Stomach (tissue), 9 donors: ENCODE data around the gene RNLS. TPM values are rescaled to one million over a fixed set of nuclear protein-coding genes. Genes with fewer than 3 reads are reported as not detected.
"Not testable (repeated sequence)": the region's sequence is repeated elsewhere in the genome, so short reads cannot be mapped to it uniquely, and the experiment has no call there.

Source experiments
- DNase-seq, 2 donors: peaks; one replicate each; pipeline versions ENCODE4 v3.0.0 to v3.0.0-alpha.2; 2013 to 2019
- H3K27ac ChIP-seq, 5 donors: fragments of 200-600 bp in 4 of 5; sonication (generic) in 4 of 5; one replicate each; pipeline ENCODE4 v1.5.1; 2013 to 2019; ENCODE audit warnings: mild to moderate bottlenecking in 1 of 5, moderate library complexity in 1 of 5
- H3K27me3 ChIP-seq, 3 donors: fragments of 200-600 bp; sonication (generic); one replicate each; pipeline ENCODE4 v1.5.1; 2017 to 2019; ENCODE audit warnings: mixed run types in 1 of 3
- H3K36me3 ChIP-seq, 4 donors: fragments of 200-600 bp; sonication (generic); 1 replicate in 3 of 4; 2 replicates in 1 of 4; pipeline ENCODE4 v1.5.1; 2016 to 2019
- H3K4me1 ChIP-seq, 4 donors: fragments of 200-600 bp; sonication (generic); one replicate each; pipeline ENCODE4 v1.5.1; 2016 to 2019
- H3K4me3 ChIP-seq, 4 donors: fragments of 200-600 bp; sonication (generic) in 3 of 4; one replicate each; pipeline ENCODE4 v1.5.1; 2016 to 2019; ENCODE audit warnings: mild to moderate bottlenecking in 1 of 4
- H3K9me3 ChIP-seq, 4 donors: fragments of 200-600 bp; sonication (generic); one replicate each; pipeline ENCODE4 v1.5.1; 2016 to 2019
- CTCF ChIP-seq, 7 experiments: fragments of 450-650 bp in 4 of 7; fragments of 200-600 bp in 3 of 7; sonication (generic) in 3 of 7; IDR thresholded peaks; one replicate each; pipeline ENCODE4 v1.5.1; 2016 to 2019; ENCODE audit warnings: antibody characterized with exemption in 7 of 7, control low read depth in 2 of 7, mild to moderate bottlenecking in 1 of 7
- EP300 ChIP-seq: sonication (generic); formaldehyde crosslinking; IDR thresholded peaks from one replicate; pipeline ENCODE4 v1.6.1; 2017; ENCODE audit warnings: antibody characterized with exemption
- POLR2A ChIP-seq, 4 donors: fragments of 450-650 bp; IDR thresholded peaks; one replicate each; pipeline ENCODE4 v1.6.1; 2016; ENCODE audit warnings: antibody characterized with exemption in 4 of 4, control low read depth in 2 of 4, mild to moderate bottlenecking in 1 of 4, moderate library complexity in 1 of 4
- POLR2AphosphoS5 ChIP-seq, 3 donors: sonication (generic); formaldehyde crosslinking; IDR thresholded peaks; one replicate each; pipeline ENCODE4 v1.6.1; 2016; ENCODE audit warnings: antibody characterized with exemption in 3 of 3
- WGBS, 5 donors: extraction: QIAGEN DNeasy Blood & Tissue Kit in 3 of 5; methylation state at CpG; one replicate each; pipeline versions ENCODE4 v1.1.5 to v1.1.7; 2013 to 2018; 5-methylcytosine and 5-hydroxymethylcytosine counted together
- intact Hi-C: fragments of 100-400 bp; cut with DNase I; formaldehyde crosslinking; loops from one replicate; pipeline ENCODE4 v1.15.1; 2023; ENCODE audit warnings: low total_unique reads
- polyA plus RNA-seq, 3 donors: library from polyadenylated mRNA; stranded (reverse); fragments of 200-250 nt; gene quantifications; one replicate each; pipeline ENCODE4 v1.2.3, GENCODE V29; 2013
- total RNA-seq, 5 donors: library from RNA; depleted of rRNA; stranded (reverse); fragments of >200 nt; gene quantifications; one replicate each; pipeline versions ENCODE4 v1.1.0 to v1.2.3, GENCODE V29; 2014 to 2016
- donor health status: healthy with polysubstance abuse.
- donor health status: Bipolar disorder and iron deficiency.
- donor health status: healthy.

Gene RNLS
- total and polyA plus RNA-seq, 8 donors: 6.7 to 21.5 (median 11.6) TPM; not detected in 2

DNA sequence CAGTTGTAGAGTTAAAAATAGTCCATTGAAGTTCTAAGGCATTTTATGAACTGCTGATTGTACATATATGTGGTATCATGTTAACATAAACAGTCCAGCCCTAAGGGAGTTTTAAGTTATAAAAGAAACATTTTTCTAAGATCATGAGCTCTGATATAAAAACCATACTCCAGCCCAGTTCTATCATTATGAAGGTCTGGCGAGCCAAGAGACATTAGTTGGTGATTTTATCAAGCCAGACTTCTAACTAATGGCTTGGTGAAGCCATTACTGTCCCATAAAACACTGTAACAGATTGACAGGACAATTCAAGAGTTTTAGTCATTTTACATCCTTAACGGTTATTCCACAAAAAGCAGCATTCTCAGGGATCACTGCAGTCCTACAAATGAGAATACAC, 221.6 kb downstream of the RNLS start:
- intact Hi-C loops: no loop called here
- Histone ChIP-seq H3K4me1 (no peaks in the 10 kb centered on the region), H3K27ac (no peak overlapping the region), H3K9me3 (no peaks in the 10 kb centered on the region), H3K27me3 (no peaks in the 10 kb centered on the region), H3K36me3 (no peaks in the 10 kb centered on the region), H3K4me3 (no peak overlapping the region)
- no peak for DNase-seq
- TF ChIP-seq CTCF (IDR thresholded peaks at IDR 0.05): no peak
- no peak for TF ChIP-seq EP300
- no peak for TF ChIP-seq POLR2AphosphoS5 (IDR thresholded peaks at IDR 0.05)
- TF ChIP-seq POLR2A (IDR thresholded peaks at IDR 0.05): no peak
- WGBS, 5 donors: 85 to 92% (median 91%) methylated on average over 2 of the region's 2 CpGs

DNA sequence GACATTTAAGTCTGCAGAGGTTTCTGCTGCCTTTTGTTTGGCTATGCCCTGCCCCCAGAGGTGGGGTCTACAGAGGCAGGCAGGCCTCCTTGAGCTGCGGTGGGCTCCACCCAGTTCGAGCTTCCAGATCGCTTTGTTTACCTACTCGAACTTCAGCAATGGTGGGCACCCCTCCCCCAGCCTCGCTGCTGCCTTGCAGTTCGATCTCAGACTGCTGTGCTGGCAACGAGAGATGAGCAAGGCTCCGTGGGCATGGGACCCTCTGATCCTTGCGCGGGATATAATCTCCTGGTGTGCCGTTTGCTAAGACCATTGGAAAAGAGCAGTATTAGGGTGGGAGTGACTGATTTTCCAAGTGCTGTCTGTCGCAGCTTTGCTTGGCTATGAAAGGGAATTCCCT, 227.4 kb downstream of the RNLS start:
- H3K36me3 ChIP-seq, H3K27me3 ChIP-seq, intact Hi-C loops, H3K4me3 ChIP-seq, H3K27ac ChIP-seq, H3K9me3 ChIP-seq, H3K4me1 ChIP-seq, DNase-seq: not testable (repeated sequence)
- 92 to 99% (median 96%) methylated on average over 11 to 12 of the region's 12 CpGs for WGBS, 5 donors

DNA sequence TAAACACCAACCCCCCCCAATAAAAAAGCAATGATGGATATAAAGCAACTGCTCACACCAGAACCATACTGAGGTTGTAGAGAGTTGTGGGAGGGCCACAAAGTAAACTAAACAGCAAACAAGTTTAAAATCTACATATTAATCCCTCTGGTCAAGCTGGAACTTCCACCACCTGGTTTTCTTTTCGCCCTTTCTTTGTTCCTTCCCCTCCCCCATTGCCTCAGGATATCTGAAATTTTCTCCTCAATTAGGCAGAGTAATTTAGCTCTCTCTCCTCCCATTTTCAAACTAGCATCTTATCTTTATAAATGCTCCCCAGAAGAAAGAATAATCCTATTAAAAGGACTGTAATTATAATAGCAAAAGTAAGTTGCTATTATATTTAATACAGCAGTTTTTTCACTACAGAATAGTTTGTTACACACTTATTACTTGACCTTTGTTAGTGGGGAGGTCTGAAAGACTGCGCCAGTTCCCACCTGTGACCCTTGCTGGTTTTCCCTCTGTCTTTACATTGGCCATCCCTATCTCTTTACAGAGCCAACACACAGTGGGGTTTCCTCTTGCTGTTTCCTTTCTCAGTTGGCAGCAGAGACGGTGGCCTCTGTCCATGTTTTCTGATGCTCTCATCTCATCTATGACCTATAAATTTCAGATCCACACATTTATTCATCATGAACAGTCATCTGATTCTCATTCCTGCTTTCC, 235.4 kb downstream of the RNLS start:
- Histone ChIP-seq H3K36me3 (no peaks in the 10 kb centered on the region), H3K27ac (no peak overlapping the region), H3K27me3 (no peaks in the 10 kb centered on the region), H3K4me3 (no peak overlapping the region), H3K4me1 (peaks cover 9 to 23% (median 18%) of the 10 kb centered on the region in 4 donors), H3K9me3 (no peaks in the 10 kb centered on the region)
- intact Hi-C loops: no loop called here
- no peak for DNase-seq
- WGBS, 5 donors: 81 to 89% (median 87%) methylated on average over 3 of the region's 3 CpGs
- TF ChIP-seq POLR2AphosphoS5 (IDR thresholded peaks at IDR 0.05) (no peak), CTCF (IDR thresholded peaks at IDR 0.05) (no peak), EP300 (no peak), POLR2A (IDR thresholded peaks at IDR 0.05) (no peak)

- peaks cover 9 to 23% (median 18%) of the 10 kb centered on the region in 4 donors for H3K4me1 ChIP-seq
- DNase-seq: no peak
- H3K9me3 ChIP-seq: no peaks in the 10 kb centered on the region
- H3K4me3 ChIP-seq: no peak overlapping the region
- no peaks in the 10 kb centered on the region for H3K27me3 ChIP-seq
- no peaks in the 10 kb centered on the region for H3K36me3 ChIP-seq
- intact Hi-C loops: no loop called here
- peak overlapping the region in 1 of 5 donors; percentile 6 for H3K27ac ChIP-seq
- TF ChIP-seq POLR2AphosphoS5 (IDR thresholded peaks at IDR 0.05): no peak
- no peak for TF ChIP-seq EP300
- TF ChIP-seq CTCF (IDR thresholded peaks at IDR 0.05): no peak
- no peak for TF ChIP-seq POLR2A (IDR thresholded peaks at IDR 0.05)
- 58 to 71% (median 69%) methylated on average over 2 of the region's 2 CpGs for WGBS, 5 donors
Observed at GRCh38 chr10:88347022-88347421, 236.1 kb downstream of the RNLS start.
